Activated CD8-positive, alpha-beta memory T cell treated with anti-CD3 and anti-CD28 coated beads, Interleukin-2, amount 50 U/mL, for 1 hour (primary cell): ENCODE data around the gene HNRNPL.
A peak's percentile ranks its signal among the peaks of the same experiment; 100 is the strongest.
"Not testable (repeated sequence)": the region's sequence is repeated elsewhere in the genome, so short reads cannot be mapped to it uniquely, and the experiment has no call there.

Source experiments
- DNase-seq: peaks from one replicate; pipeline ENCODE4 v3.0.0-alpha.2; 2020; ENCODE audit errors: extremely low read depth

The HNRNPL gene

GRCh38 chr19:38869836-38870607 is 20.2 kb upstream of the HNRNPL start:
- DNase-seq = peak; percentile 74

- no peak for DNase-seq
Observed at GRCh38 chr19:38869160-38869835, 19.5 kb upstream of the HNRNPL start.

GRCh38 chr19:38868551-38868950 is 18.8 kb upstream of the HNRNPL start:
- no peak for DNase-seq

- DNase-seq = no peak
Observed at GRCh38 chr19:38867171-38867780, 17.5 kb upstream of the HNRNPL start.

- DNase-seq = no peak
Observed at GRCh38 chr19:38862321-38863059, 12.7 kb upstream of the HNRNPL start.

GRCh38 chr19:38861368-38861767 is 11.6 kb upstream of the HNRNPL start:
- no peak for DNase-seq

- not testable (repeated sequence) for DNase-seq
Observed at GRCh38 chr19:38859631-38860204, 9.9 kb upstream of the HNRNPL start.

GRCh38 chr19:38856813-38857212 is 7.0 kb upstream of the HNRNPL start:
- DNase-seq = no peak

- not testable (repeated sequence) for DNase-seq
Observed at GRCh38 chr19:38855751-38856150, 6.0 kb upstream of the HNRNPL start.

- DNase-seq = not testable (repeated sequence)
Observed at GRCh38 chr19:38854961-38855360, 5.2 kb upstream of the HNRNPL start.

- no peak for DNase-seq
Observed at GRCh38 chr19:38853214-38853613, 3.4 kb upstream of the HNRNPL start.

GRCh38 chr19:38852231-38853044 is 2.7 kb upstream of the HNRNPL start:
- peak; percentile 49 for DNase-seq

- DNase-seq = peak; percentile 66
Observed at GRCh38 chr19:38851622-38852230, 1.9 kb upstream of the HNRNPL start.

- no peak for DNase-seq
Observed at GRCh38 chr19:38850976-38851621, 1.3 kb upstream of the HNRNPL start.

GRCh38 chr19:38850436-38850975 is 720 bp upstream of the HNRNPL start:
- no peak for DNase-seq

- DNase-seq = peak; percentile 90
Observed at GRCh38 chr19:38849147-38849859, 483 bp downstream of the HNRNPL start.

- no peak for DNase-seq
Observed at GRCh38 chr19:38848299-38849146, 1.3 kb downstream of the HNRNPL start.

GRCh38 chr19:38846097-38846496 is 3.7 kb downstream of the HNRNPL start:
- no peak for DNase-seq
